Esophagus muscularis mucosa (tissue), 4 donors: ENCODE data around the gene CRYZL1. TPM values are rescaled to one million over a fixed set of nuclear protein-coding genes. Genes with fewer than 3 reads are reported as not detected.
"Not testable (repeated sequence)": the region's sequence is repeated elsewhere in the genome, so short reads cannot be mapped to it uniquely, and the experiment has no call there.

Source experiments
- DNase-seq: peaks from one replicate; pipeline ENCODE4 v3.0.0-alpha.2; 2017; ENCODE audit errors: extremely low spot score
- H3K27ac ChIP-seq, 4 donors: fragments of 200-600 bp; sonication (generic); replicated peaks in 1 of 4; 1 replicate in 3 of 4; 2 replicates in 1 of 4; pipeline ENCODE4 v1.5.1; 2016 to 2019; ENCODE audit warnings: mild to moderate bottlenecking in 1 of 4
- H3K27me3 ChIP-seq, 4 donors: fragments of 200-600 bp; sonication (generic); one replicate each; pipeline versions ENCODE4 v1.5.1 to v1.6.0; 2016 to 2019
- H3K36me3 ChIP-seq, 4 donors: fragments of 200-600 bp; sonication (generic); one replicate each; pipeline ENCODE4 v1.5.1; 2016 to 2019
- H3K4me1 ChIP-seq, 4 donors: fragments of 200-600 bp; sonication (generic); one replicate each; pipeline ENCODE4 v1.5.1; 2016 to 2019
- H3K4me3 ChIP-seq, 4 donors: fragments of 200-600 bp; sonication (generic); 1 replicate in 2 of 4; 2 replicates in 2 of 4; pipeline ENCODE4 v1.5.1; 2016 to 2019; ENCODE audit warnings: mild to moderate bottlenecking in 4 of 4, moderate library complexity in 1 of 4
- H3K9me3 ChIP-seq, 4 donors: fragments of 200-600 bp; sonication (generic); 1 replicate in 3 of 4; 2 replicates in 1 of 4; pipeline ENCODE4 v1.5.1; 2016 to 2019
- CTCF ChIP-seq, 3 experiments: fragments of 200-600 bp in 2 of 3; fragments of 450-650 bp in 1 of 3; sonication (generic) in 2 of 3; IDR thresholded peaks; one replicate each; pipeline ENCODE4 v1.5.1; 2017 to 2019; ENCODE audit warnings: antibody characterized with exemption in 3 of 3, mild to moderate bottlenecking in 2 of 3, moderate library complexity in 1 of 3
- EP300 ChIP-seq: sonication (generic); formaldehyde crosslinking; IDR thresholded peaks from one replicate; pipeline ENCODE4 v1.6.1; 2017; ENCODE audit warnings: antibody characterized with exemption
- POLR2A ChIP-seq: fragments of 450-650 bp; IDR thresholded peaks from one replicate; pipeline ENCODE4 v1.6.1; 2017; ENCODE audit warnings: antibody characterized with exemption, moderate library complexity, mild to moderate bottlenecking, low read depth
- POLR2AphosphoS5 ChIP-seq, 2 donors: sonication (generic); formaldehyde crosslinking; IDR thresholded peaks; one replicate each; pipeline ENCODE4 v1.6.1; 2017; ENCODE audit warnings: antibody characterized with exemption in 2 of 2
- WGBS: methylation state at CpG from one replicate; pipeline ENCODE4 v1.1.5; 2018; 5-methylcytosine and 5-hydroxymethylcytosine counted together
- intact Hi-C: fragments of 100-400 bp; cut with DNase I; formaldehyde crosslinking; loops from one replicate; pipeline ENCODE4 v1.15.1; 2023
- total RNA-seq, 4 donors: library from RNA; depleted of rRNA; stranded (reverse); fragments of >200 nt; gene quantifications; one replicate each; pipeline versions ENCODE4 v1.1.0 to v1.2.1, GENCODE V29; 2016

The CRYZL1 gene
- total RNA-seq, 4 donors from 2014 or later, result 26.8 to 40.3 (median 32.4) TPM

- H3K4me3 ChIP-seq, result no peak overlapping the region
- H3K27me3 ChIP-seq, result no peaks in the 10 kb centered on the region
- peaks cover 7 to 18% (median 12%) of the 10 kb centered on the region in 4 donors for H3K4me1 ChIP-seq
- H3K9me3 ChIP-seq, result no peaks in the 10 kb centered on the region
- intact Hi-C loops, result no loop called here
- WGBS, result 86% methylated on average over 3 of the region's 3 CpGs
- DNase-seq, result no peak
- peaks cover 0 to 3% (median 1%) of the 10 kb centered on the region in 4 donors for H3K36me3 ChIP-seq
- TF ChIP-seq POLR2A (no peak), CTCF (IDR thresholded peaks at IDR 0.05) (no peak), EP300 (no peak), POLR2AphosphoS5 (IDR thresholded peaks at IDR 0.05) (no peak)
- no peak overlapping the region for H3K27ac ChIP-seq
Observed at GRCh38 chr21:33584455-33584854, 57.1 kb downstream of the CRYZL1 start.

- Histone ChIP-seq H3K4me1 (peaks cover 0 to 20% (median 16%) of the 10 kb centered on the region in 4 donors), H3K4me3 (no peak overlapping the region), H3K9me3 (no peaks in the 10 kb centered on the region), H3K27me3 (no peaks in the 10 kb centered on the region), H3K27ac (peak overlapping the region in 1 of 4 donors; percentile 33), H3K36me3 (peaks cover 17 to 48% (median 38%) of the 10 kb centered on the region in 4 donors)
- WGBS, result 83% methylated on average over 7 of the region's 7 CpGs
- DNase-seq, result no peak
- no peak for TF ChIP-seq EP300
- TF ChIP-seq POLR2AphosphoS5 (IDR thresholded peaks at IDR 0.05), result peak in 1 of 2 donors; percentile 21
- intact Hi-C loops, result no loop called here
Observed at GRCh38 chr21:33578959-33579542, 62.5 kb downstream of the CRYZL1 start.

GRCh38 chr21:33578214-33578613, 63.3 kb downstream of the CRYZL1 start:
- intact Hi-C loops, result no loop called here
- TF ChIP-seq POLR2A (no peak), CTCF (IDR thresholded peaks at IDR 0.05) (no peak)
- Histone ChIP-seq H3K27me3 (no peaks in the 10 kb centered on the region), H3K9me3 (no peaks in the 10 kb centered on the region), H3K4me3 (no peak overlapping the region), H3K27ac (no peak overlapping the region), H3K4me1 (peaks cover 0 to 28% (median 24%) of the 10 kb centered on the region in 4 donors), H3K36me3 (peaks cover 17 to 56% (median 45%) of the 10 kb centered on the region in 4 donors)
- 72% methylated on average over 2 of the region's 2 CpGs for WGBS
- DNase-seq, result no peak

GRCh38 chr21:33576741-33577141, 64.8 kb downstream of the CRYZL1 start:
- DNase-seq, H3K4me3 ChIP-seq, intact Hi-C loops, H3K9me3 ChIP-seq, H3K27me3 ChIP-seq, H3K27ac ChIP-seq: not testable (repeated sequence)
- Histone ChIP-seq H3K4me1 (peaks cover 5 to 42% (median 38%) of the 10 kb centered on the region in 4 donors), H3K36me3 (peaks cover 17 to 71% (median 50%) of the 10 kb centered on the region in 4 donors)
- WGBS, result 58% methylated on average over 2 of the region's 2 CpGs

GRCh38 chr21:33572350-33572749, 69.2 kb downstream of the CRYZL1 start:
- DNase-seq, result no peak
- TF ChIP-seq POLR2AphosphoS5 (IDR thresholded peaks at IDR 0.05) (no peak), CTCF (IDR thresholded peaks at IDR 0.05) (no peak), POLR2A (no peak), EP300 (no peak)
- H3K27ac ChIP-seq, result peak overlapping the region in 3 of 4 donors; percentile 21 to 28 (median 25)
- WGBS, result 30% methylated on average over 3 of the region's 3 CpGs
- H3K4me3 ChIP-seq, result no peak overlapping the region
- intact Hi-C loops, result no loop called here
- peaks cover 5 to 33% (median 29%) of the 10 kb centered on the region in 4 donors for H3K4me1 ChIP-seq
- no peaks in the 10 kb centered on the region for H3K9me3 ChIP-seq
- H3K36me3 ChIP-seq, result peaks cover 46 to 94% (median 76%) of the 10 kb centered on the region in 4 donors
- no peaks in the 10 kb centered on the region for H3K27me3 ChIP-seq

DNA sequence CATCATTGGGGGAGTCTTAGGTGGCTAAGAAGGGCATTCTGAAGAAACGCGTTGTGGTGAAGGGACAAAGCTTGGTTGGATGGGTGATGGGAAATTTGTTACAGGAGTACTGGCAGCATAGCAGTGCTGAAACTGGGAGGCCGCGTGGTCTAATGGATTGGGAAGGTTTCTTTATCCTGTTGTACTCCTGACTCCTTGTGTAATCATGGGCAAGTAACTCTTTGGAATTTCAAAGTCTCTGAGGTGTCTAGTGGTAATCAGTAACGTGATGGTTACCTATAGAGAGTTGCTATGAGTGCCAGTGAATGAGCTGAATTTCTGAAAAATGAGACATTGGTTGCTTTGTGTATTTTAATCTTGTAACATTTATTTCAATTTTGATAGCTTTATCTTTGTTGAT, 71.5 kb downstream of the CRYZL1 start:
- Histone ChIP-seq H3K4me1 (peaks cover 5 to 29% (median 28%) of the 10 kb centered on the region in 4 donors), H3K4me3 (no peak overlapping the region), H3K9me3 (no peaks in the 10 kb centered on the region), H3K27ac (no peak overlapping the region), H3K36me3 (peaks cover 36 to 79% (median 55%) of the 10 kb centered on the region in 4 donors), H3K27me3 (no peaks in the 10 kb centered on the region)
- intact Hi-C loops, result no loop called here
- WGBS, result 91% methylated on average over 5 of the region's 5 CpGs
- no peak for DNase-seq
- no peak for TF ChIP-seq EP300
- TF ChIP-seq POLR2A, result no peak
- no peak for TF ChIP-seq CTCF (IDR thresholded peaks at IDR 0.05)
- no peak for TF ChIP-seq POLR2AphosphoS5 (IDR thresholded peaks at IDR 0.05)
